T-helper 1 cell treated with Interleukin-12 subunit alpha and Interleukin-12 subunit beta and Interleukin-4 antibody, amounts not matched to agents 30 μg/mL and 1 μg/mL, for 36 hours (primary cell): ENCODE results near the gene ADCYAP1R1.

Experiments
- H3K27ac Mint-ChIP-seq: one replicate; pipeline ENCODE4 v1.8.0; 2021; ENCODE audit warnings: mild to moderate bottlenecking, mixed read lengths
- H3K27me3 Mint-ChIP-seq: one replicate; pipeline ENCODE4 v1.8.0; 2021; ENCODE audit warnings: low read depth, mixed read lengths
- H3K36me3 Mint-ChIP-seq: one replicate; pipeline ENCODE4 v1.8.0; 2021; ENCODE audit warnings: low read depth, mixed read lengths
- H3K4me1 Mint-ChIP-seq: one replicate; pipeline ENCODE4 v1.8.0; 2021; ENCODE audit warnings: low read depth, mixed read lengths
- H3K4me3 Mint-ChIP-seq: one replicate; pipeline ENCODE4 v1.8.0; 2021; ENCODE audit warnings: mild to moderate bottlenecking, moderate library complexity, mixed read lengths
- H3K9me3 Mint-ChIP-seq: one replicate; pipeline ENCODE4 v1.8.0; 2021; ENCODE audit warnings: mixed read lengths

The ADCYAP1R1 gene

GRCh38 chr7:31108097-31108657, 56.1 kb downstream of the ADCYAP1R1 start:
- H3K27ac Mint-ChIP-seq = no peak overlapping the region
- H3K27me3 Mint-ChIP-seq = no peaks in the 10 kb centered on the region
- no peak overlapping the region for H3K4me3 Mint-ChIP-seq
- H3K36me3 Mint-ChIP-seq = no peaks in the 10 kb centered on the region
- no peaks in the 10 kb centered on the region for H3K4me1 Mint-ChIP-seq
- H3K9me3 Mint-ChIP-seq = no peaks in the 10 kb centered on the region

- H3K9me3 Mint-ChIP-seq = no peaks in the 10 kb centered on the region
- no peak overlapping the region for H3K27ac Mint-ChIP-seq
- H3K27me3 Mint-ChIP-seq = no peaks in the 10 kb centered on the region
- no peaks in the 10 kb centered on the region for H3K36me3 Mint-ChIP-seq
- no peak overlapping the region for H3K4me3 Mint-ChIP-seq
- H3K4me1 Mint-ChIP-seq = no peaks in the 10 kb centered on the region
These were observed 57.6 kb downstream of the ADCYAP1R1 start for GRCh38 chr7:31109751-31110150.

DNA sequence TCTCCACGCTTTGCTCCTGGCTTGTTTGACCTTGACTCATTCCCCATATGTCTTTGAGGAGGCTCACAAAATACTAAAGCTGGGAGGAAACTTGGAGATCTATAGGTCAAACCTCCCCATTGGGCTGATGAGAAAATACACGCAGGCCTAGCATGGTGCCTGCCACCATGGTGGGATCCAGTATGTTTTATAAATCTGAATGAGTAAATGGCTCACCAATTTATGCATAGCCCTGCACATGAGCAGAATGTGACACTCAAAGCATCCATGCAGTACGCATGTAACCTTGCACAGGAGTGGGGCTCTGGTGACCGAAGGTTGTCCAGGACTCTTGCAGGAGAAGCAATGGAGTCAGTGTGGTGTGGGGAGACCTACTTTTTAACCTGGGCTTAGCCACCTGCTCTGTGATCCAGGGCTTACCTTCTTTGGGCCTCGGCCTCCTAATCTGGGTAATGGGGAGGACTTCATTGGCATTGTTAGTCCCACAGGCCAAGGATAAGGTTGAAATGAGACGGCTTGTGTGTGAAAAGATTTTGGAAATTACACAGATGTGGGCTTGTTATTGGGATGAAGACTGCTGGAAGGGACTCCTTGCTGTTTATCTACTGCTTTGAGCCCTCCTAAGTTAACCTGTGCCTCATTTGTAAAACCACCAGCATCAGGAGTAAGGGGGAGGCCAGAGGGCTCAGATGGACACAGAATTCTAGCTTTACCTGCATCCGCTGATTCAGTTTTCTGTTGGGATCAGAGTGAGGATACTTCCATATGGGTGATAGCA, 58.4 kb downstream of the ADCYAP1R1 start:
- Mint-ChIP-seq H3K9me3 (no peaks in the 10 kb centered on the region), H3K4me3 (no peak overlapping the region), H3K27ac (no peak overlapping the region)

GRCh38 chr7:31111109-31111451, 59.0 kb downstream of the ADCYAP1R1 start:
- Mint-ChIP-seq H3K27me3 (peaks cover 4% of the 10 kb centered on the region), H3K4me3 (no peak overlapping the region), H3K36me3 (no peaks in the 10 kb centered on the region), H3K4me1 (no peaks in the 10 kb centered on the region), H3K9me3 (no peaks in the 10 kb centered on the region), H3K27ac (no peak overlapping the region)

More for the DNA sequence above, 58.4 kb downstream of the ADCYAP1R1 start:
- H3K36me3 Mint-ChIP-seq = no peaks in the 10 kb centered on the region
- H3K27me3 Mint-ChIP-seq = peaks cover under 1% of the 10 kb centered on the region
- no peaks in the 10 kb centered on the region for H3K4me1 Mint-ChIP-seq

GRCh38 chr7:31113660-31114059, 61.6 kb downstream of the ADCYAP1R1 start:
- Mint-ChIP-seq H3K4me3 (no peak overlapping the region), H3K27ac (no peak overlapping the region), H3K4me1 (no peaks in the 10 kb centered on the region), H3K9me3 (no peaks in the 10 kb centered on the region), H3K36me3 (no peaks in the 10 kb centered on the region), H3K27me3 (peaks cover 7% of the 10 kb centered on the region)

DNA sequence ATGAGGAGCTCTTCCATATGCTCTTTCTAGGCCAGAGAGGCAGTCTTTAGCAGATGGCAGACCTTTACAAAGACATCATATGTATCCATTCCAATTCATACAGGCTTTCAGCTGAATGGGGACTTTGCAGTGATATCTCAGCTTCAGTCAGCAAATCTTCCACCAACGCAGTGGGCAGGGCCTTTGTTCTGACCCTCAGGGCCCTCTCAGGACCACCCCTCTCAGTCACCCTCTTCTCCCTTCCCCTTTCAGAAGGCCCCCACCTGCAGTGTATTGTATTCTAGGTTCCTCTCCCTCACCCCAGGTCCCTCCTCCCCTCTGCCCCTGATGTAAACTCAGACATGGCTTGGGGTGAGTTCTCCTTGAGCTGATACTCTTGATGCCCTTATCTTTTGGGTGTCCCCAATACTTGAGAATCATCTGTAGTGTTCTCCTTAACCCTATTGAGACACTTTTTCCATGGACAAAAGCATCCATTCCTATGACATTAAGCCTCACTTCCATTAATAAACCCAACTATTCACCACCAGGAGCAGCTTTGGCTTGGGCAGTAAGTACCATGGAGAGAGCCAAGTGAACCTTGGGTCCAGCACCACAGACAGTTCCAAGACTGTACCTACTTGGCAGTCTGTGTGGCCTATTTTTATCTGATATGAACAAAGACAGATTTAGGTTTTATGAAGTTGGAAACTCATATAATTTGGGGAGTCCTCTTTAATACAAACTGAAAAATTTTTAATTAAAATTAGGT, 62.7 kb downstream of the ADCYAP1R1 start:
- H3K4me1 Mint-ChIP-seq = no peaks in the 10 kb centered on the region
- H3K27me3 Mint-ChIP-seq = peaks cover 11% of the 10 kb centered on the region
- H3K36me3 Mint-ChIP-seq = no peaks in the 10 kb centered on the region
- H3K9me3 Mint-ChIP-seq = no peaks in the 10 kb centered on the region
- no peak overlapping the region for H3K4me3 Mint-ChIP-seq
- no peak overlapping the region for H3K27ac Mint-ChIP-seq

DNA sequence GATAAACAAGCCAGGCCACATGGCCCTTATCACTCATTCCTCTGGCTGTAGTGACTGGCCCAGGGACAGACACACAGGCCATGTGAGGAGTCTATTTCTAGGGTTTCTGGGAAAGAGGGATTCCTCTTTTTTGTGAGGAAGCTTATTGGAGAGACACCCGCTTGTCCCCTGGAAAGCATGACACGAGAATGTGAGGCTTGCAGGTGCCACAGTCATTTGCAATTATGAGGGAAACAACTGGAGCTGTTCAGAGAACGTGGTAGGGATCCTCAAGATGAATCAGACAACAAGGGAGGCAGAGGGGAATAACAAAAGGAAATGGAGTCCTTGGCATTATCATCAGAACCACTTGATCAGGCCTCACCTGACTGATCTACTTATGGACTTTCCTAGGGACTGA, 64.5 kb downstream of the ADCYAP1R1 start:
- no peak overlapping the region for H3K27ac Mint-ChIP-seq
- H3K27me3 Mint-ChIP-seq = peaks cover 15% of the 10 kb centered on the region
- no peaks in the 10 kb centered on the region for H3K4me1 Mint-ChIP-seq
- no peaks in the 10 kb centered on the region for H3K9me3 Mint-ChIP-seq
- H3K4me3 Mint-ChIP-seq = no peak overlapping the region
- H3K36me3 Mint-ChIP-seq = no peaks in the 10 kb centered on the region

- no peaks in the 10 kb centered on the region for H3K36me3 Mint-ChIP-seq
- no peak overlapping the region for H3K27ac Mint-ChIP-seq
- H3K9me3 Mint-ChIP-seq = no peaks in the 10 kb centered on the region
- no peaks in the 10 kb centered on the region for H3K4me1 Mint-ChIP-seq
- H3K27me3 Mint-ChIP-seq = peaks cover 15% of the 10 kb centered on the region
- H3K4me3 Mint-ChIP-seq = no peak overlapping the region
These were observed 67.1 kb downstream of the ADCYAP1R1 start for GRCh38 chr7:31119249-31119648.

DNA sequence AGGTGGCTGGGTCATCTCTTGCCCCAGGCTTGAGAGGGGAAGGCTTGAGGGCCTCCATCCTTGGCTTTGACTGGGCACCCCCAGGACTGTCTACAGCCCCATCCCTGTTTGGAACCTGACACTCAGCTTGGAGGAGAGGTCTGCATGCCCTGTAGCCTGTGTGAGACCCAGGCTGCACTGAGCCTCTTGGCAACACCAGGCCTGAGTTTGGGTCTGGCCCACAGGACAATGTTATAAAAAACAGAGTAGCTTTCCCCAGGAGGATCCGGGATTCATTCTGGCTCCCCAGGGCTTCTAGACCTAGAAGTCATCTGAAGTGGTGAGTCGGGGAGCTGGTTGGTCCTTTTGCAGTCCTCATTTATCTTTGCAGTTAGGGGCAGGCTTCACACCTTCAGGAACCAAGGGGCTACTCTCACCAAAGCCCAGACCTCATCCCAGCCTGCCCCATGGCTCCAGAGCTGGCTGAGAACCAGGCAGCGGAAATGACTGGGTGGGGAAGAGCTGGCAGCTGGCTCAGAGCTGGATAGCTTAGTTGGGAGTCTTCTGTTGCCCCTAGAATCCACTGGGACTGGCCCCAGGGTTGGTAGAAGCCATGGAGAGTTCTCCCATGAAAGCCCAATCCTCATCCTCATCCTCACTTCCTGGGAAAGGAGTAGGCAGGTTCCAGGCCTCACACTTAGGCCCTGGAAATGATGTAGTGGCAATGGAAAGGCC, 68.8 kb downstream of the ADCYAP1R1 start:
- no peaks in the 10 kb centered on the region for H3K4me1 Mint-ChIP-seq
- no peaks in the 10 kb centered on the region for H3K9me3 Mint-ChIP-seq
- H3K27me3 Mint-ChIP-seq = peaks cover 14% of the 10 kb centered on the region
- no peak overlapping the region for H3K4me3 Mint-ChIP-seq
- no peak overlapping the region for H3K27ac Mint-ChIP-seq
- no peaks in the 10 kb centered on the region for H3K36me3 Mint-ChIP-seq

- H3K27ac Mint-ChIP-seq = no peak overlapping the region
- H3K36me3 Mint-ChIP-seq = no peaks in the 10 kb centered on the region
- H3K9me3 Mint-ChIP-seq = no peaks in the 10 kb centered on the region
- H3K4me3 Mint-ChIP-seq = no peak overlapping the region
- no peaks in the 10 kb centered on the region for H3K4me1 Mint-ChIP-seq
- H3K27me3 Mint-ChIP-seq = peaks cover 14% of the 10 kb centered on the region
These were observed 69.5 kb downstream of the ADCYAP1R1 start for GRCh38 chr7:31121601-31122000.

- no peaks in the 10 kb centered on the region for H3K36me3 Mint-ChIP-seq
- H3K4me3 Mint-ChIP-seq = no peak overlapping the region
- H3K27me3 Mint-ChIP-seq = peaks cover 14% of the 10 kb centered on the region
- H3K27ac Mint-ChIP-seq = no peak overlapping the region
- no peaks in the 10 kb centered on the region for H3K4me1 Mint-ChIP-seq
- no peaks in the 10 kb centered on the region for H3K9me3 Mint-ChIP-seq
These were observed 70.5 kb downstream of the ADCYAP1R1 start for GRCh38 chr7:31122649-31123058.

DNA sequence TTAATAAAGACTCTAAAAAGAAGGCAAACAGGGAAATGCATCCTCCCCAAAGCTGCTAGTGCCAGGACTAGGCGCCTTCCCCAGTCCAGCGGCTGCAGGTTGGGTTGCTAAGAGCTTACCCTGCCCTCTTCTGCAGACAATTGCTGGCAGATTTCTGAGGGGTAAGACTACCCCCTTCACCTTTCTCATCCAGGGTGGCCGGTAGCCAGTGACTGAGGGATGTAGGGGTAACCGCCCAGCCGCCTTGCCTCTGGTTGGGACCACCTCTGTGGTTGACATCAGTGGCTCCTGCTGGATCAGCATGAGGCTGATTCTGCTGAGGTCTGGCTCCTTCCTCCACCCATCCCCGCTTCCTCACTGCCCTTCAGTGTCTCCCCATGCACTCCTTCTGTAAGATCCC, 71.2 kb downstream of the ADCYAP1R1 start:
- H3K27me3 Mint-ChIP-seq = peaks cover 14% of the 10 kb centered on the region
- H3K4me1 Mint-ChIP-seq = no peaks in the 10 kb centered on the region
- no peak overlapping the region for H3K4me3 Mint-ChIP-seq
- H3K9me3 Mint-ChIP-seq = no peaks in the 10 kb centered on the region
- no peak overlapping the region for H3K27ac Mint-ChIP-seq
- H3K36me3 Mint-ChIP-seq = no peaks in the 10 kb centered on the region

DNA sequence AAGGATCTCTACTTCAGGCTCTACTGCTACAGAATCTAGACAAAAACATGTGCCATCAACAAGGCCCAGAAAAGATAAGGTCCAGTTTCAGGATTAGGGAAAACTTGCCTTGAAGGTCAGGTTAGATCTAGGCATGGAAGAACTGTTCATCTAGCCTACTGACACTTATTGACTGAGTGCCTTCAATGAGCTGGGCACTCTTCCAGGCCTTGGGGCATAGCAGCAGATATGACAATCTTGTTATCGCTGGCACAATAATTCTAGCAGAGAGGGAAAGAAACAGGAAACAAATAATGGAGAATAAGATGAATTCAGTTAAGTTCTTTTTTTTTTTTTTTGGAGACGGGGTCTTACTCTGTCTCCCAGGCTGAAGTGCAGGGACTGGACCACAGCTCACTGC, 71.6 kb downstream of the ADCYAP1R1 start:
- Mint-ChIP-seq H3K4me1 (no peaks in the 10 kb centered on the region), H3K4me3 (no peak overlapping the region), H3K36me3 (no peaks in the 10 kb centered on the region), H3K27ac (no peak overlapping the region), H3K27me3 (peaks cover 10% of the 10 kb centered on the region), H3K9me3 (no peaks in the 10 kb centered on the region)

- Mint-ChIP-seq H3K36me3 (no peaks in the 10 kb centered on the region), H3K27me3 (peaks cover 3% of the 10 kb centered on the region), H3K4me1 (no peaks in the 10 kb centered on the region), H3K27ac (no peak overlapping the region), H3K4me3 (no peak overlapping the region), H3K9me3 (no peaks in the 10 kb centered on the region)
These were observed 73.1 kb downstream of the ADCYAP1R1 start for GRCh38 chr7:31125171-31125570.
